Ecto neural progenitor cell (in vitro differentiated cells): ENCODE results near the gene ANTKMT.

Experiments used
- DNase-seq: peaks from one replicate; pipeline ENCODE4 v3.0.0-alpha.2; 2018; ENCODE audit warnings: low spot score

ANTKMT gene, protein sequence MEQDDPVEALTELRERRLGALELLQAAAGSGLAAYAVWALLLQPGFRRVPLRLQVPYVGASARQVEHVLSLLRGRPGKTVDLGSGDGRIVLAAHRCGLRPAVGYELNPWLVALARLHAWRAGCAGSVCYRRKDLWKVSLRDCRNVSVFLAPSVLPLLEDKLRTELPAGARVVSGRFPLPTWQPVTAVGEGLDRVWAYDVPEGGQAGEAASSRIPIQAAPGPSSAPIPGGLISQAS

DNA sequence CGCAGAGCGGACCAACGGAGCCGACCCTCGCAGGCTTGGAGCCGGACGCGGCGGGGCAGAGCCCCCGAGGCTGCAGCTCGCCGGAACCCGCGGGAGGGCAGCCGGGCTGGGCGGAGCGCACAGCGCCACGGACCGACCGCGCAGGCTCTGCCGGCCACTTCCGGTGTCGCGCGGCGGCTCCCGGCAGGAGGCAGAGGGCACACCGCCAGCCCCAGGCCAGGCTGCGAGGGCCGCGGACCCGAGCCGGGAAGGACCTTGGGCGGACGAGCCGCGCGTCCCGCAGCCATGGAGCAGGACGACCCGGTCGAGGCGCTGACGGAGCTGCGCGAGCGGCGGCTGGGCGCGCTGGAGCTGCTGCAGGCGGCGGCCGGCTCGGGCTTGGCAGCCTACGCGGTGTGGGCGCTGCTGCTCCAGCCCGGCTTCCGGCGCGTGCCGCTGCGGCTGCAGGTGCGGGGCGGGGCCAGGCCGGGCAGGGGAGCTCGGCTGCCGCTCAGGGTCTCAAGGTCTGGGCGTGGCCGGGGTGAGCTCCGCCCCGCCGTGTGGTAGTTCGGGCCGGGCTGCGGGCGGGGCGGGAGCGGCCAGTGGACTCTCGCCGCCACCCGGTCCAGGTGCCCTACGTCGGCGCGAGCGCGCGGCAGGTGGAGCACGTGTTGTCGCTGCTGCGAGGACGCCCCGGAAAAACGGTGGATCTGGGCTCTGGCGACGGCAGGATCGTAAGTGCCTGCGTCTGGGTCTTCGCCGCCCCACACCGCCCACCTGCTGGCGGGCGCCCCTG is at the start of gene ANTKMT:
ANTKMT (plus strand) TSS at position 157 of the 775 bp plus-strand sequence; CDS start at position 286, 129 bp downstream.
- DNase-seq: peak; percentile 93

DNA sequence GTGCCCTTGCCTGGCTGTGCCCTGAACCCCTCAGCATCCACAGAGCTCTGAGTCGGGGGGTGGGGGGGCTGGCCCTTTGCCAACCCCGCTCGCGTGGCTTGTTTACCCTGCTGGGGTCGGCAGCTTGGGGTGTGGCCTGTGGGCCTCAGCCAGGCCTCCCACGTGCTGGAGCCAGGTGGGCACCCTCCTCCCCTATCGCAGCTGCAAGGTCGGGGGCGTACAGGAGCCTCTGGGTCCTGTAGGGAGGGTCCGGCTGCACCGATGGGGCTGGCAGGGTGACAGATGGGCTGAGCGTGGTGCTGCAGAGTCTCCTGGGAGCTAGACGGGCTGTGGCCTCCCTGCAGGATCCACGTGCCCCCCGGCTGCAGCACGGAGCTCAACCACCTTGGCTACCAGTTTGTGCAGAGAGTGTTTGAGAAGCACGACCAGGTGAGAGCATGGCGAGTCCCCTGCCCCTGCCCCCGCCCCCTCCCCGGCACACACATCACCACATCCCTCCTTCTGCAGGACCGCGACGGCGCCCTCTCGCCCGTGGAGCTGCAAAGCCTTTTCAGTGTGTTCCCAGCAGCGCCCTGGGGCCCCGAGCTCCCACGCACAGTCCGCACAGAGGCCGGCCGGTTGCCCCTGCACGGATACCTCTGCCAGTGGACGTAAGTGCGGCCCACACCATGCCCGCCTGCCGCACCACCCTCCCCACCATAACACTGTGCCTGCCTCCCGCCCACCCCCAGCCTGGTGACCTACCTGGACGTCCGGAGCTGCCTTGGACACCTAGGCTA is 49.4 kb upstream of the ANTKMT start:
- no peak for DNase-seq

DNA sequence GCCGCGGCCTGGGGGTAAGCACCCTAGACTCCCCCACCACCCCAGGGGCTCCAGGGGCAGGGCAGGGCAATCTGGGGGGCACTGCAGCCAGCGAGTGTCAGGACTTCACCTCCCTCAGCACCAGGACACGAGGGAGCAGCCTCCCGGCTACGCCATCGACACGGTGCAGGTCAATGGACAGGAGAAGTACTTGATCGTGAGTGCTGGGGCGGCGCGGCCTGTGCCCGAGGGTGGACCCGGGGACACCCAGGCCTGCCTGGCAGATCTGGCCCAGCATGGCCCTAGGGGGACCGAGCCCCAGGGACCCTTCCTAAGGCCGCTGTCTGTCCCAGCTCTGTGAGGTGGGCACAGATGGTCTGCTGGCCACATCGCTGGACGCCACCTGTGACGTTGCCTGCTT is 48.6 kb upstream of the ANTKMT start:
- no peak for DNase-seq

DNA sequence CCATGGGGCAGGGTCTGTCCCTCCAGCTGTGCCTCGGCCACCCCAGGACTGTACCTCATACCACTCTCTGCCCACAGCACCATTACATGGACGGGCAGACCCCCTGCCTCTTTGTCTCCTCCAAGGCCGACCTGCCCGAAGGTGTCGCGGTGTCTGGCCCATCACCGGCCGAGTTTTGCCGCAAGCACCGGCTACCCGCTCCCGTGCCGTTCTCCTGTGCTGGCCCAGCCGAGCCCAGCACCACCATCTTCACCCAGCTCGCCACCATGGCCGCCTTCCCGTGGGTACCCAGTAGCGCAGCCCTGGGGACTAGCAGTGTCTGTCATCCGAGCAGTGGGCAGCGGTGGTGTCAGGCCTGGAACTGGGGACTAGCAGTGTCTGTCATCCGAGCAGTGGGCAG is 48.1 kb upstream of the ANTKMT start:
- DNase-seq: no peak

DNA sequence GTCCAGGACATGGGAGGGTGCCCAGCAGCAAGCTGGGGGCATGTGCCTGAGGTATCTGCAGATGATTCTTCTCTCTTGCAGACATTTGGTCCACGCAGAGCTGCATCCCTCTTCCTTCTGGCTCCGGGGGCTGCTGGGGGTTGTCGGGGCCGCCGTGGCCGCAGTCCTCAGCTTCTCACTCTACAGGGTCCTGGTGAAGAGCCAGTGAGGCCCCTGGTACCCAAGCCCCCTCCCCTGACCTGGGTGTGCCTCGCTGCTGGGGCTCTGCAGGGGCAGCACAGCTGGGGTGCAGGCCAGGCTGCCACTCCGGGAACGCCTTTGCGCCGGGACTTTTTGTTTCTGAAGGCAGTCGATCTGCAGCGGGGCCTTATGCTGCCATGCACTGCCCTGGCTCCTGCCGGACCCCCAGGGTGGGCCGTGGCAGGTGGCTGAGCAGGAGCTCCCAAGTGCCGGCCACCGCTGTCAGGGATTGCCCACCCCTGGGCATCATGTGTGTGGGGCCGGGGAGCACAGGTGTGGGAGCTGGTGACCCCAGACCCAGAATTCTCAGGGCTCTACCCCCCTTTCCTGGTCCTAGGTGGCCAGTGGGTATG is 47.5 kb upstream of the ANTKMT start:
- no peak for DNase-seq

DNA sequence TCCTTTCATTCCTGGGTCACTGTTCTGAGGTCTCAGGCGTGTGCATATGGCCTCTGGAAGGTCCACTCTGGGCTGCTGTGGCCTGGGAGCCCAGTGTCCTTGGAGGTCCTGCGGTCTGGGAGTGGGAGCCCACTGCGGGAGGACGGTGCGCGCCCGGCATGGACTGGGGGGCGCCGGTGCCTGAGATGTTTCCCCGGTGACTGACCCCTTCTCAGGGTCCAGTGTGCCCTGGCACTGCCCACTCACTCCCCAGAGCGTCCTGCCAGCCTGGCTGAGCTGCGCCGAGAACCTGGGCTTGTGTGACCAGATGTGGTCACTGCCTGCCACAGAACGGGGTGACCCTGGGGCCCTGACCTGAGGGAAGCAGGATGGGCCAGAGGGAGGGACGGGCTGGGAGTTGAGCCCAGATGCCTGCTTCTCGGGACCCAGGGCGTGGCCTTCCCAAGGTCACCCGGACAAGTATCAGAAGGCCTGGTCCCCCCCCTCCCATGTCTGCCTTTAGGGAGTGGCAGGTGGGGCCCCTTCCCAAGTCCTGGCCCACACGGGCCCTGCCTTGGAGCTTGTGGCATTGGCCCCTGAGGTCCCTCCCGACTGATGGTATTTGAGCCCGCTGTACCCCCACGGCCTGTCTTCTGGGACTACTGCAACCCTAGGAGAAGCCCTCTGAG is 46.6 kb upstream of the ANTKMT start:
- no peak for DNase-seq

DNA sequence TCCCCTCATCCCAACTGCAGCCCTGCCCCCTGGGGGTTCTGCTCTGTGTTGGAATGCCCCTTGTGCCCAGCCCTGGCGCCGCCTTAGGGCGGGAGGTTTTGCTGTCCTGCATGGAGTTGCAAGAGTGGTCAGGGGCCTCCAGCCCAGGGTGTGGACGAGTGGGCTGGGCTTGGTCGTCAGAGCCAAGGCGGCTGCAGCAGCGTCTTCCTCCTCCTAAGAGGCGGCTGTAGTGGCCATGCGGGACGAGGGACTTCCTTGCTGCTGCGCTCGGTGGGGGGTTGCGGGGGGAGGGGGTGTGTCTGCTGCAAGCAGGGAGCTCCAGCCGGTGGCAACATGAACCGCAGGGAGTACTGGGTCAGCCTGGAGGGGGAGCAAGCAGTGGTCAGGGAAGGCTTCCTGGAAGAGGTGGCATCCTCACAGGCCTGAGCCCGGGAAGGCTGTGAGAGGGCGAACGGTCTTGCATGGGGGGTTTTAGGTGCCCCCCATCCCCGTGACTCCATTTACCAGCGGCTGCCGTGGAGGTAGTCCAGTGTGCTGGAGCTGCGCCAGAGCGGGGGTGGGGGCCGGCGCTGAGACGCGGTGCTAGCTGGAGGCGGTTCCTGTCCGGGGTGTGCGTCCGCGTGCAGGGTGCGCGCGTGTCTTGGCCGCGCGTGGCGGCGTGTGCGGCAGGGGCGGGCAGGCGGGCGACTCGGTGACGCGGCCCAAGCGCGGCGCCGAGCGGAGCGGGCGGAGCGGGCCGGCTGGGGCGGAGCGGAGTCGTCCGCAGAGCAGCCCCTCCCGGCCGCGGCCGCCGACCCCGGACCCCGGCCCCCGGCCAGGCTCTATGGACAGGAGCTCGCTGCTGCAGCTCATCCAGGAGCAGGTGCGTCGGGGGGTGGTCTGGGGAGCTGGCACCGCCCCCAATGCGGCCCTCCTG is 45.7 kb upstream of the ANTKMT start, which contains the start of gene RHBDL1:
RHBDL1 (plus strand) TSS at position 704 of the 916 bp plus-strand sequence; CDS start at position 824, 120 bp downstream.
- peak; percentile 63 for DNase-seq

DNA sequence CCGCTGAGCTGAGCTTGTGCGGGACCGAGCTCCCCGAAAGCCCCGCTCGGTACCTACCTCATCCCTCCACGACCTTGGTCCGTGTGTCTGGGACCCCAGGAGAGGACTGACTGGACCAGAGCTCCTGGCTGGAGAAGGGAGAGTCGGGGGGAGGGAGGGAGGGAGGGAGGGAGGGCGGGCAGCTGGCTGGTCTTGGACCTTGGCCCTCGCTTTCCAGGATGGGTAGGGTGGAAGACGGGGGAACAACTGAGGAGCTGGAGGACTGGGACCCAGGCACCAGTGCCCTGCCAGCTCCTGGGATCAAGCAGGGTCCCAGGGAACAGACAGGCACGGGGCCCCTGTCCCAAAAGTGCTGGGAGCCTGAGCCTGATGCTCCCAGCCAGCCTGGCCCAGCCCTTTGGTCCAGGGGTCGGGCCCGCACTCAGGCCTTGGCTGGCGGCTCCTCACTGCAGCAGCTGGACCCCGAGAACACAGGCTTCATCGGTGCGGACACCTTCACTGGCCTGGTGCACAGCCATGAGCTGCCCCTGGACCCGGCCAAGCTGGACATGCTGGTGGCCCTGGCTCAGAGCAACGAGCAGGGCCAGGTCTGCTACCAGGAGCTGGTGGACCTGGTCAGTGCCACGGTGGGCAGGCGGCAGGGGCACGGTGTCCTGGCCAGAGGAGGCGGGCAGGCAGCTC is 44.9 kb upstream of the ANTKMT start:
- no peak for DNase-seq

DNA sequence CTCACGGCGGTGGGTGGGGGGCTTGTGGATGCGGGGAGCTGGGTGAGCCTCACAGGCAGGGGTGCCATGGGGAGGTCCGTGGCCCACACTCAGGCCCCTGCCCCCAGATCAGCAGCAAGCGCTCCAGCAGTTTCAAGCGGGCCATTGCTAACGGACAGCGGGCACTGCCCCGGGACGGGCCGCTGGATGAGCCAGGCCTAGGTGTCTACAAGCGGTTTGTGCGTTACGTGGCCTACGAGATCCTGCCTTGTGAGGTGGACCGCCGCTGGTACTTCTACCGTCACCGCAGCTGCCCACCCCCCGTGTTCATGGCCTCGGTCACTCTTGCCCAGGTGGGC is 44.4 kb upstream of the ANTKMT start:
- no peak for DNase-seq

DNA sequence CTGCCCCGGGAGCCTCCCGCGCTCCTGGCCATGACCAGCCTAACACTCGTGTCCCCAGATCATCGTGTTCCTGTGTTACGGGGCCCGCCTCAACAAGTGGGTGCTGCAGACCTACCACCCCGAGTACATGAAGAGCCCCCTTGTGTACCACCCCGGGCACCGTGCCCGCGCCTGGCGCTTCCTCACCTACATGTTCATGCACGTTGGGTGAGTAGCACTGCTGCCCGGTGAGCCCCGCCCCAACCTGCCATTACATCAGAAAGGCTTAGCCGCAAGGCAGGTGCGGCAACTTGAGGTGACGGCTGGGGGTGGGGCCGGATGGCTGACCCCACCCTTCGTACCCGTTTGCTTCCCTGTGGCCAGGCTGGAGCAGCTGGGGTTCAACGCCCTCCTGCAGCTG is 44.0 kb upstream of the ANTKMT start:
- DNase-seq: no peak

DNA sequence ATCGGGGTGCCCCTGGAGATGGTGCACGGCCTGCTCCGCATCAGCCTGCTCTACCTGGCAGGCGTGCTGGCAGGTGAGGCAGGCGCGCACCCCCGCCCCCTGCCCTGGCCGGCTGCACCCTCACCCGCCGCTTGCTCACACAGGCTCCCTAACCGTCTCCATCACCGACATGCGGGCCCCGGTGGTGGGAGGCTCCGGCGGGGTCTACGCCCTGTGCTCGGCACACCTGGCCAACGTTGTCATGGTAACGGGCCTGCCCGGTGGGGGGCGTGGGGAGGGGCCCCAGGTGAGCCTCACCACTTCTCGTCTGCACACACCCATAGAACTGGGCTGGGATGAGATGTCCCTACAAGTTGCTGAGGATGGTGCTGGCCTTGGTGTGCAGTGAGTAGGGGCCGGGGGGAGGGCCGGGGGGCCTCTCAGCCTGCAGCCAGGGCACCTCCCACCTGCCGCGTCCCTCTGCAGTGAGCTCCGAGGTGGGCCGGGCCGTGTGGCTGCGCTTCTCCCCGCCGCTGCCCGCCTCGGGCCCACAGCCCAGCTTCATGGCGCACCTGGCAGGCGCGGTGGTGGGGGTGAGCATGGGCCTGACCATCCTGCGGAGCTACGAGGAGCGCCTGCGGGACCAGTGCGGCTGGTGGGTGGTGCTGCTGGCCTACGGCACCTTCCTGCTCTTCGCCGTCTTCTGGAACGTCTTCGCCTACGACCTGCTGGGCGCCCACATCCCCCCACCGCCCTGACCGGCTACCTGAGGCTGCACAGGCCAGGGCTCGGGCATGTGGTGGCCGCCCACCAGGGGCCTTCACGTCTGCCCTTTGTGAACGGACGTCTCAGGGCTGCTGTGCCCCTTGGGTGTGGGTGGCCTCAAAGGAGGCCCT is 43.4 kb upstream of the ANTKMT start:
- no peak for DNase-seq

DNA sequence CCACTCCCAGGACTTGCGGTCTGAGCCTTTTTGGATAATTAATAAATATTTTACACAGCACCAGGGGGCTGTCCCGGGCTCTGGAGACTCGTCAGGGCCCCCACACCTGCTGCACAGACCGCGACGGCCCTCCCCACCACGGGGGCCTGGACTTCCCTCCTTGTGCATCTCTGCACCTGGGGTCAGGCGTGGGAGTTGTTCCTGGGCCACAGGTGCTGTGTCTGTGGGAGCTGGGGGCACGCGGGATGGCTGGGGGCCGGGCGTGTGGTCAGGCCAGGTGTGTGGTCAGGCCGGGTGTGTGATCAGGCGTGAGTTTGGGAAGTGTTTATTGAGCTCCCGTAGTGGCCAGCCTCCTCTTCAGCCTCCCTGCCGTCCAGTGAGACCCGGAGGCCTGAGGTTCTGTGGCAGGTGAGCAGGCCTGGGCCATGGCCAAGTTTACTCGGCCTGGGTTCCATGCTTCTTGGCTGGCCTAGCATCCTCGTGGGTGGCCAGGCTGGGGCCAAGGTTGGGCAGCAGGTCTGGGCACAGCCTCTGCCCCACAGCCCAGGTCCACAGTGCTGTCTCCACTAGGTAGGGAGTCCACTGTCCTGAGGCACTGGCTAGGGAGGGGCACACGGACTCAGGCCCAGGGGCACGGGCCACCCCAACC is 42.6 kb upstream of the ANTKMT start:
- no peak for DNase-seq

DNA sequence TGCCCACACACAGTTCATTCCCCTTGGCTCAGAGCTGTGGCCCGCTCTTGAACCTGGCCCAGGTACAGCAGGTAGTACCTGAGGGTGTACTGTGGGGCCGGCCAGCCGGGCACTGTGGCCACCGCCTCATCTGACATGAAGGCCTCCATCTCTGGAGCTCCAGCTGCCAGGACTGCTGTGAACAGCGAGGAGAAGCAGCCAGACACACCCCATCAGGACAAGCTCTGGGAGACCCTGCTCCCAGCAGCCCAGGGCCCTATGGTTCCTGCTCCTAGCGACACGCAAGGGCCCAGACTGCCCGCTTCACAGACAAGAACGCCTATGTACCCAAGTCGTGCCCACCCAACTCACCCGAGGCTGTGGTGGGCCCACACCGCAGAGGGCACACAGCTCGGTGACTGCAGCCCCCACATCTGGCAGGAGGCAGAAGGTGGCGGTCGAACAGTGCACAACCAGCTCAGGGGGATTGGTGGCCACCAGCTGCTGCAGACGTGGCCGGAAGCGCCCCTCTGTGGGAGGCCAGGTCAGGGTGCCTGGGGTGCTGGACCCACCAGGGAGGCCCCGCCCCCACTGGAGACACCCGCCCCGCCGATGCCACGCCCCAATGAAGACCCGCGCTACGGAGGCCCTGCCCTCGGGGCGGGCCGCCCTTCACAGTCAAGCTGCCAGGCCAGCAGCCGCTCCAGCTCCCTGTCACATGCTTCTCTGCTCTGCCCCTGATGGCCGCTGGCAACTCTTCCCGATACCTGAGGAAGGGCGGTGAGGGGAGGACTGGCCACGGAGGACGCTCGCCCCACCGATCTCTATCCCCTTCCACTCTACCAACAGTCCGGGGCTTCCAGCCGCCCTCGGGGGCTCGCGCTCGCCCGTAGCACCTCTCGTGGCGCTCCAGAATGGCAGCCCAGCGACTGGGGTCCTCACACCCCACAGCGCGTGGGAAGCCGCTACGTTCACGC is 41.8 kb upstream of the ANTKMT start:
- DNase-seq: peak; percentile 85

DNA sequence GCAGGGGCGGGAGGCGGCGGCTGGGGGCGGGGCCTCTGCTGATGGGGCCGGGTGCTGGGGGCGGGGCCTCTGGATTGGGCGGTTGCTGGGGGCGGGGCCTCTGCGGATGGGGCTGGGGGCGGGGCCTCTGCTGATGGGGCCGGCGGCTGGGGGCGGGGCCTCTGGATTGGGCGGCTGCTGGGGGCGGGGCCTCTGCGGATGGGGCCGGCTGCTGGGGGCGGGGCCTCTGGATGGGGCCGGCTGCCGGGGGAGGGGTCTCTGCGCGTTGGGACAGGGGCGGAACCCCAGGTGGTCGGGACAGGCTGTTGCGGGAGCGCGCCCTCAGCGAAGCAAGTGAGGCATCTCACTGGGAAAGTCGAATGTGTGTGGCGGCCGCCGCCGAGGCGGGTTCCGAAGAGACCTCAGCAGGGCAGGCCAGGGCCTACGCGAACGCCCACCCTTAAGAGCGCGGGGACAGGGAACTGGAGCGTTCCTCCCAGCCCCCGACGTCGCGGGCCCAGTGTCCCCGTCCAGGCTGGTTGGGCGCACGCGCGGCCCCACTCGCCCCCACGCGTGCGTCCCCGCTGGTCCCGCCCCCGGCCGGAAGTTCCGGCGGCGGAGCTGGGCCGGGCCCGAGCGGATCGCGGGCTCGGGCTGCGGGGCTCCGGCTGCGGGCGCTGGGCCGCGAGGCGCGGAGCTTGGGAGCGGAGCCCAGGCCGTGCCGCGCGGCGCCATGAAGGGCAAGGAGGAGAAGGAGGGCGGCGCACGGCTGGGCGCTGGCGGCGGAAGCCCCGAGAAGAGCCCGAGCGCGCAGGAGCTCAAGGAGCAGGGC is 40.9 kb upstream of the ANTKMT start, which contains the start of gene STUB1:
STUB1 (plus strand) TSS at position 597 of the 811 bp plus-strand sequence; CDS start at position 713, 116 bp downstream.
- DNase-seq: peak; percentile 98

DNA sequence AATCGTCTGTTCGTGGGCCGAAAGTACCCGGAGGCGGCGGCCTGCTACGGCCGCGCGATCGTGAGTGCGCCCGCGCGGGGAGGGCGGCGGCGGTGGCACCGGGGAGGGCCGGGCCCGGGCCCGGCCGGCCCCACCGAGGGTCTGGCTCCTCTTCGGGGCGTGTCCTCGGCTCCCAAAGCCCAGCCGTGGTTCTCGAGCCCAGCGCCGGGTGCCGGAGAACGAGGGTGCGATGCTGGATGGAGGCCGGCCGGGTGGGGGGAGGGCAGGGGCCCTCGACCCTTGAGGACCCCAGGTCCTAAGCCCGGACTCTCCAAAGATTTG is 40.4 kb upstream of the ANTKMT start:
- DNase-seq: no peak

DNA sequence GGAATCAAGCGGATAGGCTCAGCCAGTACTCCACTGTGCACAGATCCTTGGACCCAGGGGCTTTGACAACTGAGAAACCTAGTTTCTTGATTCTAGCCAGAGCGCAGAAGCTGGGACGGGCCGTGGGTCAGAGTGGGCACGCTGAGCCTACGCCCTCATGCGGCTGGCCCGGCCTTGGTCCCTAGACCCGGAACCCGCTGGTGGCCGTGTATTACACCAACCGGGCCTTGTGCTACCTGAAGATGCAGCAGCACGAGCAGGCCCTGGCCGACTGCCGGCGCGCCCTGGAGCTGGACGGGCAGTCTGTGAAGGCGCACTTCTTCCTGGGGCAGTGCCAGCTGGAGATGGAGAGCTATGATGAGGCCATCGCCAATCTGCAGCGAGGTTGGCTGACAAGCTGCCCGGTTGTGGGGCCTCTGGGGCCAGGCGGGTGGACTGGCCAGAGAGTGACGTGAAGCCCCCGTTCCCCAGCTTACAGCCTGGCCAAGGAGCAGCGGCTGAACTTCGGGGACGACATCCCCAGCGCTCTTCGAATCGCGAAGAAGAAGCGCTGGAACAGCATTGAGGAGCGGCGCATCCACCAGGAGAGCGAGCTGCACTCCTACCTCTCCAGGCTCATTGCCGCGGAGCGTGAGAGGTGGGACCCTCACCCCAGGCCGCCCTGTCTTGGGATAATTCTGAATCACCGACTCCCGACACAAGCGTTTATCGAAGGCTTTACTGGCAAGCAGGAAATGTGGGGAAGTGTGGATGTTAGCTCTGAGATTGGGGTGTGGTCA is 39.8 kb upstream of the ANTKMT start:
- peak; percentile 68 for DNase-seq
